Ecto neural progenitor cell (in vitro differentiated cells): ENCODE results near the gene SUGP2.

Experiments used
- DNase-seq: peaks from one replicate; pipeline ENCODE4 v3.0.0-alpha.2; 2018; ENCODE audit warnings: low spot score

SUGP2 gene

DNA sequence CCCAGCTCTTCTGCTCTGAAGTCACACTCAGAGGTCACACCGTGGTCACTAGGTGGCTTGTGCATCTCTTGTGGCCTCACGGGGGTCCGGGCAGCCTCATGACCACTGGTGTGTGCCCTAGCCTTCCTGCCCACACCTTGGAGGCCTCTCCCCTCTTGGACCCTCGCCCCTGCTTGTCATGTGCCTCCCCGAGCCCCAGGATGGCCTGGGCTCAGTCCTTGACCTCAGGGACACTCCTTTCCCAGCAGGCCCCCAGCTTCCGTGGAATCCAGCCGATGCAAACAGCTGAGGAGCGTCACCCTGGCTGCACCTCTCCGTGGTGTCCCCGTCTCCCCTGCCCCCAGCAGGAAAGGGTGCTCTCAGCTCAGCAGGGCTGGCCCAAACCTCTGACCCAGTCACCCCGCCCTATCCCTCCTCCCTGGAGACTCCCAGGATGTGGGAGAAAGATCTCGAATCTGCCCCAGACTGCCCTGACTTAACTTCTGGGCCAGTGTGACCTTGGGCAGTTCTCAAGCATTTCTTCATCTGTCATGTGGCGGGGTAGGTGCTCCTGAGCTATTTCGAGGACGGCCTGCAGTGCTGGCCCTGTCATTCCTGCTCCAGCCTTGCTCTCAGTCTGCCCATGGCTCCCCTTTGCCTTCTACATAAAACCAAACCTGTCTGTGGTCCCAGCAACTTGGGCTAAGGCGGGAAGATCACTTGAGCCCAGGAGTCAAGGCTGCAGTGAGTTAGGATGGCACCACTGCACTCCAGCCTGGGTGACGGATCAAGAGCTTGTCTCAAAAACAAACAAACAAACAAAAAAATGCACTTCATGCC is 25.9 kb upstream of the SUGP2 start:
- no peak for DNase-seq

GRCh38 chr19:19057720-19058119 is 24.4 kb upstream of the SUGP2 start:
- no peak for DNase-seq

GRCh38 chr19:19057317-19057716 is 24.0 kb upstream of the SUGP2 start:
- no peak for DNase-seq

GRCh38 chr19:19056636-19057275 is 23.4 kb upstream of the SUGP2 start:
- DNase-seq, result no peak

DNA sequence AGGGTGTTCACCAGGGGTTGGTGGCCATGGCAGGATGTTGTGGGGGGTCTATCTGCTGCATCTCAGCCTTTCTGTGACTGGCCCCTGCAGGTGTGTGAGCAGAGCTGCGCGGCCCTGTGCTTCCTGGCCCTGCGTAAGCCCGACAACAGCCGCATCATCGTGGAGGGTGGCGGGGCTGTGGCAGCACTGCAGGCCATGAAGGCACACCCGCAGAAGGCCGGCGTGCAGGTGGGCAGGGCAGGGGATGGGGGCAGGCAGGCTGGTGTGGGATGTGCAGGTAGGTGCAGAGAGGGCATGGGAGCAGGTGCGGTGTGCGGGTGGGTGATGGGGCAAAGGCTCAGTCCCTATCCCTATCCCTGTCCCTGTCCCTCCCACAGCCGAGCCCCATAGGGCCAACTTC is 22.4 kb upstream of the SUGP2 start:
- DNase-seq, result no peak

GRCh38 chr19:19054939-19055440 is 21.7 kb upstream of the SUGP2 start:
- DNase-seq, result no peak

DNA sequence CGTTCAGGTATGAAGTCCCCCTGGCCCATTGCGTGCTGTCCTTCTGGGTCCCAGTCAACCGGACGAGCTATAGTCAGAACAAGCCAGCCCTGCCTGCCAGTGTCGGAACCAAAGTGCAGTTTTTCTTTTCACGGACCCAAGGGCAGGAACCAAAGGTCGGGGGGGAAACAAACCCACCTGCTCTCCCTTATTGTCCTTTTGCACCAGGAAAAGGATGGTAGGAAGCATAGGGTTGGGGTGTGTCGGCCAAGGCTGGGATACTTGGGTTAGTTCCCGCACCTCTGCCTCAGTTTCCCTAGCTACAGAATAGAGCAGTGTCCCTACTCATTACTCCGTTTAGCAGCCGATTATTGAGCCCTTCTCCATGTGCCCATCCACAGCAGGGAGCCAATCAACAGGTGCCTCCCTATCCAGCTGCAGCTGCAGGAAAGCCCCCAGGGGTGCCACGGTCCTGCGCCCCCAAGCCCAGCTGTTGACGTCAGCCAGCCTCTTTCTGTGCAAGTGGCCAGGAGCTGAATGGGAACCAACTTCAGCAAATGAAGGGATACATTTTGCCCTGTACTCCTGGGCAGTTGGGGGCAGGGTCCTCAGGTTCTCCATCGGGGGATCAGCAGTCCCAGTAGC is 21.1 kb upstream of the SUGP2 start:
- no peak for DNase-seq

GRCh38 chr19:19053508-19054314 is 20.4 kb upstream of the SUGP2 start:
- DNase-seq, result peak; percentile 79

DNA sequence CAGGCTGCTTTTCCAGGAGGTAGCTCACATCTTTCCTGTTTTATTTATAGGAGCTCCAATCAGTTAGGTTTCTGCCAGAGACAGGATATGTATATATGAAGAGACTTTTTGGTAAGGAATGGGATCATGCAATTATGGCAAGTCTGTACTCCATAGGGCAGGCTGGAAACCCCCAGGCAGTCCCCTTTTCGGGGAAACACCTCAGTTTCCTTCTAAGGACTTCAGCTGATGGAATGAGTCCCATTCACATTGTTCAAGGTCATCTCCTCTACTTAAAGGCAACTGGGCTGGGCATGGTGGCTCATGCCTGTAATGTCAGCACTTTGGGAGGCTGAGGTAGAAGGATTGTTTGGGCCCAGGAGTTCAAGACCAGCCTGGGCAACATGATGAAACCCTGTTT is 19.6 kb upstream of the SUGP2 start:
- DNase-seq, result no peak

- no peak for DNase-seq
Observed at GRCh38 chr19:19051478-19052213, 18.3 kb upstream of the SUGP2 start.

GRCh38 chr19:19050731-19051130 is 17.4 kb upstream of the SUGP2 start:
- no peak for DNase-seq

- no peak for DNase-seq
Observed at GRCh38 chr19:19050104-19050503, 16.8 kb upstream of the SUGP2 start.

DNA sequence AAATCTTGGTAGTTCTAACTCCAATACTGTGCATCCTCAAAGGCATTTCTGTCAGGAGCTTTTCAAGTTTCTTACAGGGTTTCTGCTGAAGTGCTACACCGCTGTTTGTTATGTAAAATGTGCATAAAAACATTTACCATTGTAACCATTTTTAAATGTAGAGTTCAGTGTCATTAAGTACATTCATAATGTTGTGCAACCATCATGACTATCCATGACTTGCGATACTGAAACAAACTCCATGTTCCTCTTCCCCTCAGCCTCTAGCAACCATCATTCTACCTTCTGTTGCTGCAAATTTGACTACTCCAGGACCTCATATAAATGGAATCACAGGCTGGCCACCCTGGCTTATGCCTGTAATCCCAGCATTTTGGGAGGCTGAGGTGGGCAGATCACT is 16.1 kb upstream of the SUGP2 start:
- DNase-seq, result no peak

- DNase-seq, result no peak
Observed at GRCh38 chr19:19043881-19044280, 10.6 kb upstream of the SUGP2 start.

DNA sequence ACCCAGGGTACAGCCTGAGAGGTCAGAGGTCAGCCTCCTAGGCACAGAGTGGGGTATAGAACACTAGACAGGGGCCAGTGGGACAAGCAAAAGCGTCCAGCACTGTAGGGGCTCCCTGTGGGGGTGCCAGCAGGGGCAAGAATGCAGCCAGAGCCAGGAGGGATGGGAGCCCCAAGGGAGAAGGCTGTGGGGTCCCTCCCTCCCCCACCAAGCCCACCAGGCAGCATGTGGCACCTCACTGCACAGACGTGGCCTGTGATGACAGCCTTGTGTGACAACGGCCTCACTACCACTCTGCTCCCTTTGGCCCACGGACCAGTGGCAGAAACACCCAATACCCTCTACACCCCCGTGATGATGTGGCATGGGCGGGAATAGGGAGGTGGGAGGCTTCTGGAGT is 10.2 kb upstream of the SUGP2 start:
- DNase-seq, result no peak

DNA sequence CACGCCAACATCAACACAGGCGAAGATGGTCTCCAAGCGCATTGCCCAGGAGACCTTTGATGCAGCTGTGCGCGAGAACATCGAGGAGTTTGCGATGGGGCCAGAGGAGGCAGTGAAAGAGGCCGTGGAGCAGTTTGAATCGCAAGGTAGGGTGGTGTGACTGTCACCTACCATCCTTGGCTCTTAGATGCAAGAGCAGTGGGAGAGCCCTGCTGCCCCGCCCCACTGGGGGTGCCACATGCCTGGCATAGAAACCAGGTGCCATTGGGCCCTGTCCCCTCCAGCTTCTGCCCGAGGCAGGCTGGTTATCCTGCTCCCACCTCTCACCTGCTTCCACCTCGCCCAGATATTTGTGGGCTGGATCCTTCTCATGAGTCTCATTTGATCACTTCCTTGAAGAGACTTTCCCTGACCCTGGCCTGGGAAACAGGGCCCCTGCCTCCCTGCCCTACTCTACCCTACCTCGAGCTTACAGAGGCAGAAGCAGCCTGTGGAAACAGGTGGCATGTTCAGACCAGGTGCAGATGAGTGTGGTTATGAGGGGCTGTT is 9.5 kb upstream of the SUGP2 start:
- DNase-seq, result no peak

- DNase-seq, result no peak
Observed at GRCh38 chr19:19040417-19040816, 7.1 kb upstream of the SUGP2 start.

GRCh38 chr19:19039901-19040300 is 6.6 kb upstream of the SUGP2 start:
- no peak for DNase-seq

- DNase-seq, result peak; percentile 62
Observed at GRCh38 chr19:19034204-19034624, 897 bp upstream of the SUGP2 start.

- no peak for DNase-seq
Observed at GRCh38 chr19:19033176-19033425, 216 bp downstream of the SUGP2 start.

DNA sequence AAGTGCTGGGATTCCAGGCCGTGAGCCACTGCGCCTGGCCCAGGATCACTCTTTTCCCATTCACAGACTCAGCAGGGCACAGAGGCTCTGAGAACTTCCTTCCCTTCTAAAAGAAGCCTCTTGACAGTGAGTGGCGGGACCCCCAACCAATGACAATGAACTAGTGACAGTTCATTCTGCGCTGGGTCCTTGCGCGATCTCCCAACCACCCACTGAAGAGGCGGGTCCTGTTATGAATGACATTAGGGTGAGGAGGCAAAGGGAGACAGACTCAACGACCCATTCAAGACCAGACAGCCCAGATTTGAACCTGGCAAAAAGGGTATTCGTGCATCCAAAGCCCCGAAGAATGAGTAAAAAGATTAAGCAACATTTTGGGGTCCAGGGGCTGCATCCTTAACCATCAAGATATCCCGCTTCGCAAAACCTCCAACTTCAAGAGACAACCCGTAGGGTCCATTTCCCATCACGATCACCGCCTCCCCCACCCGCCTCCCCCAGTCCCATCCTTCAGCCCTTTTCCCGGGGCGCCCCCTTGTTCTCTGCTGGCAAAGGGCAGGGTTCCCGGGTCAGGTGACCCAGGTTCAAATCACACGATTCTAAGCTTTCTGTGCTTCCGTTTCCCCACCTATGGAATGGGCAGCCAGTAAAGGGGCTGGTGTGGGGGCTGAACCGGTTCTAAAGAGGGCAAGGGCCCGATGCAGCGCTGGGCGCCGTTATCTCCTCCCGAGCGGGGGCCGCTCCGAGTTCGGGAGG is 719 bp downstream of the SUGP2 start:
- DNase-seq, result peak; percentile 89
